Esophagus muscularis mucosa (tissue), 4 donors: ENCODE measurements around the gene THBD. TPM values are rescaled to one million over a fixed set of nuclear protein-coding genes. Genes with fewer than 3 reads are reported as not detected.

Source experiments
- DNase-seq: peaks from one replicate; pipeline ENCODE4 v3.0.0-alpha.2; 2017; ENCODE audit errors: extremely low spot score
- H3K27ac ChIP-seq, 4 donors: fragments of 200-600 bp; sonication (generic); replicated peaks in 1 of 4; 1 replicate in 3 of 4; 2 replicates in 1 of 4; pipeline ENCODE4 v1.5.1; 2016 to 2019; ENCODE audit warnings: mild to moderate bottlenecking in 1 of 4
- H3K27me3 ChIP-seq, 4 donors: fragments of 200-600 bp; sonication (generic); one replicate each; pipeline versions ENCODE4 v1.5.1 to v1.6.0; 2016 to 2019
- H3K36me3 ChIP-seq, 4 donors: fragments of 200-600 bp; sonication (generic); one replicate each; pipeline ENCODE4 v1.5.1; 2016 to 2019
- H3K4me1 ChIP-seq, 4 donors: fragments of 200-600 bp; sonication (generic); one replicate each; pipeline ENCODE4 v1.5.1; 2016 to 2019
- H3K4me3 ChIP-seq, 4 donors: fragments of 200-600 bp; sonication (generic); 1 replicate in 2 of 4; 2 replicates in 2 of 4; pipeline ENCODE4 v1.5.1; 2016 to 2019; ENCODE audit warnings: mild to moderate bottlenecking in 4 of 4, moderate library complexity in 1 of 4
- H3K9me3 ChIP-seq, 4 donors: fragments of 200-600 bp; sonication (generic); 1 replicate in 3 of 4; 2 replicates in 1 of 4; pipeline ENCODE4 v1.5.1; 2016 to 2019
- CTCF ChIP-seq, 3 experiments: fragments of 200-600 bp in 2 of 3; fragments of 450-650 bp in 1 of 3; sonication (generic) in 2 of 3; IDR thresholded peaks; one replicate each; pipeline ENCODE4 v1.5.1; 2017 to 2019; ENCODE audit warnings: antibody characterized with exemption in 3 of 3, mild to moderate bottlenecking in 2 of 3, moderate library complexity in 1 of 3
- EP300 ChIP-seq: sonication (generic); formaldehyde crosslinking; IDR thresholded peaks from one replicate; pipeline ENCODE4 v1.6.1; 2017; ENCODE audit warnings: antibody characterized with exemption
- POLR2A ChIP-seq: fragments of 450-650 bp; IDR thresholded peaks from one replicate; pipeline ENCODE4 v1.6.1; 2017; ENCODE audit warnings: antibody characterized with exemption, moderate library complexity, mild to moderate bottlenecking, low read depth
- POLR2AphosphoS5 ChIP-seq, 2 donors: sonication (generic); formaldehyde crosslinking; IDR thresholded peaks; one replicate each; pipeline ENCODE4 v1.6.1; 2017; ENCODE audit warnings: antibody characterized with exemption in 2 of 2
- WGBS: methylation state at CpG from one replicate; pipeline ENCODE4 v1.1.5; 2018; 5-methylcytosine and 5-hydroxymethylcytosine counted together
- intact Hi-C: fragments of 100-400 bp; cut with DNase I; formaldehyde crosslinking; loops from one replicate; pipeline ENCODE4 v1.15.1; 2023
- total RNA-seq, 4 donors: library from RNA; depleted of rRNA; stranded (reverse); fragments of >200 nt; gene quantifications; one replicate each; pipeline versions ENCODE4 v1.1.0 to v1.2.1, GENCODE V29; 2016

Gene THBD
- total RNA-seq, 4 donors from 2014 or later, result 22.4 to 206 (median 47.3) TPM

- no peak overlapping the region for H3K27ac ChIP-seq
- no peak overlapping the region for H3K4me3 ChIP-seq
- H3K36me3 ChIP-seq, result no peaks in the 10 kb centered on the region
- no peaks in the 10 kb centered on the region for H3K9me3 ChIP-seq
- intact Hi-C loops, result no loop called here
- no peak for TF ChIP-seq POLR2AphosphoS5 (IDR thresholded peaks at IDR 0.05)
- no peak for TF ChIP-seq CTCF (IDR thresholded peaks at IDR 0.05)
- TF ChIP-seq EP300, result no peak
- TF ChIP-seq POLR2A, result no peak
- peaks cover 0 to 5% (median 0%) of the 10 kb centered on the region in 4 donors for H3K27me3 ChIP-seq
- 100% methylated on average over 1 of the region's 1 CpG for WGBS
- H3K4me1 ChIP-seq, result peaks cover 0 to 6% (median 0%) of the 10 kb centered on the region in 4 donors
- DNase-seq, result no peak
These were observed 18.8 kb upstream of the THBD start for GRCh38 chr20:23068283-23068682.

- intact Hi-C loops, result no loop called here
- H3K4me1 ChIP-seq, result peaks cover 6 to 15% (median 11%) of the 10 kb centered on the region in 4 donors
- H3K27me3 ChIP-seq, result peaks cover 0 to 5% (median 0%) of the 10 kb centered on the region in 4 donors
- 94% methylated on average over 3 of the region's 3 CpGs for WGBS
- H3K36me3 ChIP-seq, result no peaks in the 10 kb centered on the region
- no peak for TF ChIP-seq EP300
- TF ChIP-seq CTCF (IDR thresholded peaks at IDR 0.05), result no peak
- no peak for TF ChIP-seq POLR2A
- TF ChIP-seq POLR2AphosphoS5 (IDR thresholded peaks at IDR 0.05), result no peak
- no peak overlapping the region for H3K27ac ChIP-seq
- no peak for DNase-seq
- H3K4me3 ChIP-seq, result no peak overlapping the region
- H3K9me3 ChIP-seq, result no peaks in the 10 kb centered on the region
These were observed 17.3 kb upstream of the THBD start for GRCh38 chr20:23066772-23067171.

- WGBS, result 86% methylated on average over 9 of the region's 9 CpGs
- Histone ChIP-seq H3K27me3 (peaks cover 0 to 5% (median 0%) of the 10 kb centered on the region in 4 donors), H3K27ac (no peak overlapping the region), H3K9me3 (no peaks in the 10 kb centered on the region), H3K4me3 (no peak overlapping the region), H3K36me3 (no peaks in the 10 kb centered on the region), H3K4me1 (peaks cover 19 to 27% (median 23%) of the 10 kb centered on the region in 4 donors)
- no peak for DNase-seq
- TF ChIP-seq POLR2AphosphoS5 (IDR thresholded peaks at IDR 0.05) (no peak), CTCF (IDR thresholded peaks at IDR 0.05) (no peak), POLR2A (no peak), EP300 (no peak)
- intact Hi-C loops, result no loop called here
These were observed 16.1 kb upstream of the THBD start for GRCh38 chr20:23065266-23066201.

- H3K9me3 ChIP-seq, result no peaks in the 10 kb centered on the region
- 68% methylated on average over 2 of the region's 2 CpGs for WGBS
- peaks cover 30 to 46% (median 38%) of the 10 kb centered on the region in 4 donors for H3K4me1 ChIP-seq
- no peak overlapping the region for H3K4me3 ChIP-seq
- no peak overlapping the region for H3K27ac ChIP-seq
- no peak for DNase-seq
- TF ChIP-seq POLR2AphosphoS5 (IDR thresholded peaks at IDR 0.05), result no peak
- no peak for TF ChIP-seq CTCF (IDR thresholded peaks at IDR 0.05)
- TF ChIP-seq POLR2A, result no peak
- no peak for TF ChIP-seq EP300
- peaks cover 0 to 5% (median 0%) of the 10 kb centered on the region in 4 donors for H3K27me3 ChIP-seq
- no peaks in the 10 kb centered on the region for H3K36me3 ChIP-seq
- intact Hi-C loops, result loop anchor here (5.0 kb wide), 2 partner anchors 174 to 371 kb away; no protein-coding TSS in a partner anchor
These were observed 14.1 kb upstream of the THBD start for GRCh38 chr20:23063581-23063980.
